Testis (tissue), 2 donors: ENCODE data around the gene KRTAP2-3.
"Not testable (repeated sequence)": the region's sequence is repeated elsewhere in the genome, so short reads cannot be mapped to it uniquely, and the experiment has no call there.

Source experiments
- CTCF ChIP-seq, 3 experiments: fragments of 450-650 bp in 2 of 3; fragments of 200-600 bp in 1 of 3; sonication (generic) in 1 of 3; IDR thresholded peaks; one replicate each; pipeline ENCODE4 v1.5.1; 2016 to 2019; ENCODE audit warnings: antibody characterized with exemption in 3 of 3, mild to moderate bottlenecking in 2 of 3, moderate library complexity in 1 of 3
- POLR2A ChIP-seq: fragments of 450-650 bp; IDR thresholded peaks from one replicate; pipeline ENCODE4 v1.6.1; 2017; ENCODE audit warnings: antibody characterized with exemption, mild to moderate bottlenecking, moderate library complexity

GRCh38 chr17:41088760-41089352, 28.9 kb upstream of the KRTAP2-3 start:
- TF ChIP-seq CTCF (IDR thresholded peaks at IDR 0.05); POLR2A: not testable (repeated sequence)
